T47D (cell line): Measurements from ENCODE around the gene NR1H4.

ENCODE experiments used
- DNase-seq, 2 experiments: peaks; one replicate each; pipeline versions ENCODE4 v3.0.0 to v3.0.0-alpha.2; 2011 to 2012; ENCODE audit warnings: low read depth in 1 of 2, low spot score in 1 of 2
- JUND ChIP-seq: IDR thresholded peaks from 2 replicates; pipeline ENCODE4 v1.6.1; 2012; ENCODE audit warnings: low read depth
- in situ Hi-C: cut with HindIII; loops from 2 replicates; pipeline ENCODE4 v1.10.0; 2016; ENCODE audit warnings: low sequenced_read_pairs, low pct_unique_long_range_greater_than_20kb

The NR1H4 gene

GRCh38 chr12:100450735-100451134 lies 22.9 kb upstream of the NR1H4 start:
- no peak for TF ChIP-seq JUND
- in situ Hi-C loops: no loop called here
- DNase-seq: no peak

- DNase-seq: no peak
- no peak for TF ChIP-seq JUND
- in situ Hi-C loops: no loop called here
Observed at GRCh38 chr12:100453951-100454350, 19.7 kb upstream of the NR1H4 start.

- in situ Hi-C loops: no loop called here
- TF ChIP-seq JUND: no peak
- no peak for DNase-seq
Observed at GRCh38 chr12:100455896-100456295, 17.8 kb upstream of the NR1H4 start.

GRCh38 chr12:100458191-100458590 lies 15.5 kb upstream of the NR1H4 start:
- in situ Hi-C loops: no loop called here
- no peak for TF ChIP-seq JUND
- no peak for DNase-seq

GRCh38 chr12:100460702-100461101 lies 13.0 kb upstream of the NR1H4 start:
- no peak for TF ChIP-seq JUND
- no peak for DNase-seq
- in situ Hi-C loops: no loop called here

GRCh38 chr12:100461330-100461973 lies 12.2 kb upstream of the NR1H4 start:
- in situ Hi-C loops: no loop called here
- TF ChIP-seq JUND: no peak
- no peak for DNase-seq

- no peak for TF ChIP-seq JUND
- DNase-seq: no peak
- in situ Hi-C loops: no loop called here
Observed at GRCh38 chr12:100463661-100464060, 10.0 kb upstream of the NR1H4 start.

- in situ Hi-C loops: no loop called here
- no peak for TF ChIP-seq JUND
- DNase-seq: no peak
Observed at GRCh38 chr12:100464529-100464928, 9.1 kb upstream of the NR1H4 start.

- DNase-seq: no peak
- in situ Hi-C loops: no loop called here
Observed at GRCh38 chr12:100468126-100468525, 5.5 kb upstream of the NR1H4 start.

GRCh38 chr12:100472325-100472724 lies 1.3 kb upstream of the NR1H4 start:
- in situ Hi-C loops: no loop called here
- DNase-seq: no peak
- TF ChIP-seq JUND: no peak

More at GRCh38 chr12:100468126-100468525, 5.5 kb upstream of the NR1H4 start:
- TF ChIP-seq JUND: no peak

GRCh38 chr12:100473050-100473715 lies 483 bp upstream of the NR1H4 start:
- TF ChIP-seq JUND: no peak
- in situ Hi-C loops: no loop called here
- no peak for DNase-seq

- in situ Hi-C loops: no loop called here
- no peak for TF ChIP-seq JUND
- no peak for DNase-seq
Observed at GRCh38 chr12:100474617-100475016, 951 bp downstream of the NR1H4 start.

- DNase-seq: no peak
- TF ChIP-seq JUND: no peak
- in situ Hi-C loops: no loop called here
Observed at GRCh38 chr12:100476013-100476751, 2.5 kb downstream of the NR1H4 start.
